GM04504 (cell line): ENCODE results near the gene FANCI.

ENCODE experiments used
- DNase-seq: peaks from one replicate; pipeline ENCODE4 v3.0.0-alpha.2; 2012; ENCODE audit warnings: low read depth

The FANCI gene

DNA sequence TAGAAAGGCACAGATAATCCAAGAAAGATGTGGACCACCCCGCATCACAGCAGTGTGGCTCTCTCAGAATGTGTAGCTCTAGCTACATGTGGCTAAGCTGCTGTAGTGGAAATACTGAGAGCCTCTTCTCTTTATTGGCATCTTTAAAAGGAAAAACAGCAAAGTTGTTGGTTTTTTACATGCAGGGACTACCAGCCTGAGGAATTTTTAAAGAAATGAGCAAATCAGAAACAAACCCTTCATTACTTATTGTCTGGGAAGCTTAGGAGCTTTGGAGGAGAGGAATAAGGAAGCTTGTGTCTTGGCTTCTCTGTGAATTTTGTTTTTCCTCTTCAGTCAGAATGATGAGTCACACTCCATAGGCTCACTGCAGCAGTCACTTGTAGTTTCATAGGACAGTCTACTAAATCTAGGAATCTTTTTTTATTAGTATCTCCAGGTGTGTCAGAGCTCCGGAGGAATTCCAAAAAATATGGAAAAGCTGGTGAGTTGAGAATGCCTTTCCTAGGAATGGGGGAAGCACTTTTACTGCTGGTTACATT lies 63.3 kb downstream of the FANCI start:
- DNase-seq: no peak

DNA sequence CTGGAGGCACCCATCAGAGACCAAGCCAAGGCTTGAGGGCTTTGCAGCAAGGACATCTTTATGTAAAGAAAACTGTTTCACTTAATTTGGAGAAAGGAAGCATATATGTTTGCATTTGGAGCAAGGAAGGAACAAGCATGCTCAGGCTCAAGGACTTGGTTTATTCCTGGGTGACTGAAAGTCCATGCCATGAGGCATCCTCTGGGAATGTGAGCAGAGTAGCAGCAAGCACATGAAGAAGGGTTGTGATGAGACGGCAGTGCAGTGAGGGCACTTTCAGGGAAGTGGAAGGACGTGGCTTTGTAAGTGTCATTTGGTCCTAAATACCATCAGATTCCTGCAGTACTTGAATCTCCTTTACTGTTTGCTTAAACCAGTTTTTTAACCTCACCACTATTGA lies 64.0 kb downstream of the FANCI start:
- DNase-seq: peak; percentile 36

GRCh38 chr15:89308236-89308635 lies 64.5 kb downstream of the FANCI start:
- DNase-seq: no peak

DNA sequence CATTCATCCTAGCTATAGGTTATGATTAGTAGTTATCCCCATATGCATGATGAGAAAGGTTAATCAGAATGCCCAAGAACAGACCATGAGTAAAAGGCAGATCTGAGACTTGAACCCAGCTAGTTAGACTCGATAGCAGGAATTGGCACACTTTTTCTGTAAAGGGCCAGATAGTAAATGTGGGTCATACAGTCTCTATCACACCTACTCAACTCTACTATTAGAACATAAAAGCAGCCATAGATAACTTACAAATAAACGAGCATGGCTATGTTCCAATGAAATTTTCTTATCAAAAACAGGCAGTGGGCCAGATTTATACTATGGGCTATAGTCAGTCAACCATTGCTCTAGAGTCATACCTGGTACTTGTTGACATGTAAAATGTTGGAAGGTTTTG lies 66.2 kb downstream of the FANCI start:
- no peak for DNase-seq

GRCh38 chr15:89315375-89315929 lies 71.7 kb downstream of the FANCI start:
- DNase-seq: no peak

GRCh38 chr15:89316504-89316903 lies 72.7 kb downstream of the FANCI start:
- no peak for DNase-seq

DNA sequence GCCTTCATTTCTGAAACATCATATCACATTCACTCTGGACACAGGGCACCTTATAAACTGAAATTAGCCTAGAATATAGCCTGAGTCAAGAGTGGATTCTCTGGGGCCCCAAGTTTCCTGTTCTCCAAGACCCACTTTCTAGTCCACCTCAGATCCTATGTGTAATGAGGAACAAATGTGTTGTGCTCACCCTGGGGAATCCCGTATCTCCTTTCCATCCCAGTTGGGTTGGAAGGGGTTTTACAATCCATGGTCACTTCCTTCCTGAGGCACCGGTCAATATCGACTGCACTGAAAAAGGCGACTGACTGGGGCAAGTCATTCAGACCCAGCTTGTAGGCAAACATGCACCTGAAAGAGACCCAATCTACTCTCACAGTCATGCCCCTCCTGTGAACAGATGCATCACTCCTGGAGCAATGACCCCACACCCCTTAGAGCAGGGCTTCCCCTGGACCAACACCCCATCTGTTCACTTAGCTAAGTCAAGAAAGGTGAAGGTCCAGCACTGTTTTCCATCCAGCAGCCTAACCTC lies 73.5 kb downstream of the FANCI start:
- DNase-seq: no peak

DNA sequence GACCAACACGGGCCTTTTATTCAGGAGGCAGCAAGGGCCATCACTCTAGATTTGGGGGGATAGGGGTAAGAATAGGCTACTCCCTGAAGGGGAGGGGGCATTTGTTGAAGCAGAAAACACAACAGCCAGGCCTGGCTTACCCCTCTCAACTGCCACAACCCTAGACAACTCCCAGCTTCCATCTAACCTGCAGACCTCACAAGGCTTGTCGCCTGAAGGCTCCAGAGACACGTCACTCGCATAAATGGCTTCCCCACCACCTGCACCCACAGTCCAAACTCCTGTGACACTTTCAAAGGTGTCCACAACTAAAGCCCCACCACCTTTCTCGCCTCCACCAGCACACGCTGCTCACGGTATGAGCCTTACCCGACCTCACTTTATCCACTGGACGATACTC lies 75.9 kb downstream of the FANCI start:
- no peak for DNase-seq

DNA sequence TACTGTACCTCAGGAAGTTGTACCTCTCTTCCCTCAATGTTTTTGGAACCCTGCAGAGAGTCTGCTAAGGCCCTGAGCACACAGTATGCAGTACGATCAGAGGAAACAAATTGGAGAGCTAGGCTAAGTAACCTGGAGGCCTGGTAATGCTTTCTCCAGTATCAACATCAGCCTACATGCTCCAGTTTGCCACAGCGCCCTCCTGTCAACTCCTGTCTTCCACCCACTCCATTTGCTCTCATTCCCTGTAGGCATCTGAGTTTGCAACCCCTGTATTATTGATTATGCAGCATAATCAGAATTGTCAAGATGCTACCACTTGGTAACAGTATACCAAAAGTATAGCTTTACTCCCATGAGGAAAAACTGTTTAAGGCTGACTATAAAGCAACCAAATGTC lies 76.4 kb downstream of the FANCI start:
- DNase-seq: no peak

DNA sequence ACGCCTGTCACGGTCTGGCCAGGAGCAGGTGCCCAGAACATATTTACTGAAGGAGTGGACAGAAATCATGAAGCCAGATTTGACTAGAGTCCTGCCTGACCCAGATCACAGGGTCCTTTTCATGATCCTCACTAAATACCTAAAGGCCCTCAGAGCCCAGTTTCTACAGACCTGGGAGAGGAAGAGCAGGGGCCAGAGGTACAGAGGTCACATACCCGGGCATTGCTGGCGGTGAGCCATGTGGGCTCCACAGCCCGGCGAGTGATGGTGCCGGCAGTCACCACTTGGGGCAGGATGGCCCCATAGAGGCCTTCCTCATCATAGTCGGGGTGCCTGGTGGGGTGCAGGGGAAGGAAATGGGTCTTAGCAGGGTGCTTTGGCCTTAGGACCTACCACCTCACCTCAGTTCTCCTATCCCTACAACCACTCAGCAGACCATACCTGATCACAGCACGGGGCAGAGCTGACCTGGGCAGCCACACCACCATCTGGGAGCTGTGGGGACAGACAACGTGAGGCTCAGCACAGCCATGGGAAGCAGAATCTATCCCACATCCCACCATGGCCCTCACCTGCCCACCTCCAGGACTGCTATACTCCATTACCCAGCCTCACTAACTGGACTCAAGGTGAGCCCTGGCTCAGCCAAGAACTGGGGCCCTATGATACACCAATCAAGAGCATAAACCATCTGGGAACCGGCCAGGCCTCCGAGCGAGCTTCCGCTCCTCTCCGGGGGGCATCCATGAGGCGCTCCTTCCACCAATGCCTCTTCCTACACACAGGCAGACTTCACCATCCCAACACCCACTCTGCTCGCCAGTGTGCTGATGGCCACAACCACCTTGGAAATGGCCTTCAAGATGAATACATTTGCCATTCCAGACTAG lies 78.0 kb downstream of the FANCI start:
- DNase-seq: no peak

GRCh38 chr15:89322822-89323221 lies 79.0 kb downstream of the FANCI start:
- DNase-seq: no peak

DNA sequence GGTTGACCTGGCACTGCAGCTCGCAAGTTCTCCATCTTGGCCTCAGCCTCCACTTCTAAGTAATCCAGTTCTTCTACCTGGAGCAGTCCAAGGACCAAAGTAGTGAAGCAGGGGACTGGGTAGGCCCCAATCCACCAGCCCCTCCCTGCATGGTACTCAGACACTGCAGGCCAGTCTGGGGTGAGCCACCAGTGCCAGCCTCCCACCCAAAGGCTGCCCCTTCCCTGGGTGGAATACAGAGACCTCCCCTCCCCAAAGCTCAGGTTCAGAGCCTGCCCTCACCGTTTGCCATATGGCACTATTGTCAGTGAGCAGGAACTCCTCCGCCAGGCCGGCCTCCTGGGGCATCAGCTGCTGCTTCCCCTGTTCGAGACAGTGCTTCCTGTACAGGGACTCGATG lies 80.0 kb downstream of the FANCI start:
- DNase-seq: no peak

- DNase-seq: no peak
Measured at GRCh38 chr15:89325039-89325803, 81.4 kb downstream of the FANCI start.

GRCh38 chr15:89326316-89326715 lies 82.5 kb downstream of the FANCI start:
- DNase-seq: no peak

- DNase-seq: no peak
Measured at GRCh38 chr15:89327113-89327512, 83.3 kb downstream of the FANCI start.

DNA sequence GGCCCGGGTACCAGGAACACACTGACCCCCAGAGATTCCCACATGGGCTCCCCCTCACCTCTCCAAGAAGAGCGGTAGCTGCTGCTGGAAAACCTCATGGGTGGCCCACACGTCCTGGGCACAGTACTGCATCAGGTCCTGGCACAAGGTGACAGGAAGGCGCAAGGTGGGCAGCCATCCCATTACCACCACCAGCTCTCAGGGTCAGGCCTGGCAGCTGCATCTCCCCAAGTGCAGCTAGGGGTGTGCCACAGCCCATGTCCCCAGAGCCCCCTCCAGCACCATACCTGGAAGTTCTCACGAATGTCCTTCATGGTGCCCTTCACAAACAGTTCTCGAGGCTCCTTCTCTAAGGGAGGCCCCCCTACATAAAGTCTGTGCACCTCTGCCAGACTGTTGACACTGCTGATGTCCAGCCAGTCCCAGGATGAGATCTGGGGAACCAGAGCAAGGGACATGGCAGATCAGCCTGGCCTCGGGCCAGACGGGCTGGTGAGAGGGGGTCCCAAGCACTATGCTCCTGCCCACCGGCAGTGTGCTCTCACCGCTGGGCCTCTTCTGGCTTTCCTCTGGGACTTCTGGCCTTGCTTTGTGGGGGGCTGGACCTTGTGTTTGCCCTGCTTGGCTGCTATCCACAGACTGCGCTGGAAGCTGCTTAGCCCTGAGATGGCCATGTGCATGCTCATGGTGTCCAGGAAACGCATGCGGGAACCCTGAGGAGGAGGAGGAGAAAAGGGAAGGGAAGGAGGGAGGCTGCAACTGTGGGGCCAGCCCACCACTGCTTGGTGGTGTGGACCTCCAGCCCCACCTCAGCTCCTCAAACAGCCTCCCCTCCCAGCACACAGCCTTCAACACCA lies 84.8 kb downstream of the FANCI start:
- DNase-seq: no peak

DNA sequence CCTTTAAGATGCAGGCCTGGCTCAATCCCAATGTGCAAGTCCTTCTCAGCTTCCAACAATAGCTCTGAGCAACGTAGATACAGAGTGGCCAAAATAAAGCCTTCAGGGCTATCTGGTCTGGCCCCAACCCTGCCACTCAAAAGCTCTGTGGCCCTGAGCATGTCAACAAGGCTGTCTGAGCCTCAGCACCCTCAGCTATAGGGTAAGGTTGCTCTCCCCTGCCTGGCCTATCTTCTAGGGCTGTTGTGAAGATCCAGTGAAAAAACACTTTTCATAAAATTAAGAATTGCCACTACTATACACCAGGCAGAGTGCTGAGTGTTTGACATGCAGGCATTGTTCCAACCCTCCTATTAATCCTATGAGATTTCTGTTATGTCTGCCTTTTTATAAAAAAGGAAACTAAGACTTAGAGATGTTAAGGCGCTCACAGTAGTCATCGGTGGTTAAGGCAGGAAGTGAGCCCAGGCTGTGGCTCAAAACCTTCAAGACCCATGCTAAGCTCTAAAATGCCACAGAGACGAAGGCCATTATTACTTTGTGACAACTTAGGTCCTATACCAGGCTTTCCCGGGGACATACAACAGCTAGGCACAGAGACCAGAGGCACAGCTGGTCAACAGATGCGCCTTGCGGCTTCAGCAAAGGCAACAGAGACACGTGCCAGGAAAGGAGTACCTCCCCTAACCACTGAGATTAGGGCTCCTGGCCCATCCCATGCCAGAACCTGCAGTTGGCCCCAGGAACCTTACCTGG lies 85.7 kb downstream of the FANCI start:
- DNase-seq: no peak

GRCh38 chr15:89330119-89330518 lies 86.3 kb downstream of the FANCI start:
- no peak for DNase-seq

GRCh38 chr15:89330881-89331595 lies 87.3 kb downstream of the FANCI start:
- DNase-seq: no peak

- no peak for DNase-seq
Measured at GRCh38 chr15:89332446-89332845, 88.7 kb downstream of the FANCI start.
